Measurements from ENCODE around the gene FAM81B. TPM values are rescaled to one million over a fixed set of nuclear protein-coding genes. Genes with fewer than 3 reads are reported as not detected.

The FAM81B gene
- total and polyA plus RNA-seq, 4 donors: not detected

- Histone ChIP-seq H3K4me3 (ENCODE audit: low read length in 2 of 2) (no peak overlapping the region), H3K27ac (ENCODE audit: low read depth in 1 of 2, low read length in 2 of 2) (no peak overlapping the region), H3K36me3 (ENCODE audit: control insufficient read depth in 1 of 2, insufficient read depth in 2 of 2, low read length in 1 of 2) (no peaks in the 10 kb centered on the region), H3K9me3 (ENCODE audit: control insufficient read depth, low read length) (no peaks in the 10 kb centered on the region), H3K4me1 (ENCODE audit: control insufficient read depth in 1 of 2, insufficient read depth in 2 of 2, low read length in 2 of 2) (no peaks in the 10 kb centered on the region), H3K27me3 (ENCODE audit: control insufficient read depth in 1 of 2, insufficient read depth in 2 of 2, low read length in 1 of 2) (no peaks in the 10 kb centered on the region)
- DNase-seq (no peak), ATAC-seq (ENCODE audit: low FRiP score) (no peak)
- intact Hi-C loops (cut with DNase I): no loop called here
- WGBS, 2 donors: 69 to 74% methylated on average over 8 of the region's 8 CpGs
Measured at GRCh38 chr5:95365302-95366095, 25.7 kb upstream of the FAM81B start.

GRCh38 chr5:95369782-95370181 lies 21.4 kb upstream of the FAM81B start:
- WGBS, 2 donors: 36 to 41% methylated on average over 3 of the region's 3 CpGs
- no peak for ATAC-seq (ENCODE audit: low FRiP score)

GRCh38 chr5:95374061-95374460 lies 17.1 kb upstream of the FAM81B start:
- no peaks in the 10 kb centered on the region for H3K27me3 ChIP-seq (ENCODE audit: control insufficient read depth in 1 of 2, insufficient read depth in 2 of 2, low read length in 1 of 2)
- 77 to 87% methylated on average over 7 of the region's 7 CpGs for WGBS, 2 donors
- intact Hi-C loops (cut with DNase I): no loop called here

More at GRCh38 chr5:95369782-95370181, 21.4 kb upstream of the FAM81B start:
- no peak for DNase-seq
- H3K27me3 ChIP-seq (ENCODE audit: control insufficient read depth in 1 of 2, insufficient read depth in 2 of 2, low read length in 1 of 2): no peaks in the 10 kb centered on the region
- H3K9me3 ChIP-seq (ENCODE audit: control insufficient read depth, low read length): peaks cover 1% of the 10 kb centered on the region
- intact Hi-C loops (cut with DNase I): no loop called here
- no peaks in the 10 kb centered on the region for H3K4me1 ChIP-seq (ENCODE audit: control insufficient read depth in 1 of 2, insufficient read depth in 2 of 2, low read length in 2 of 2)
- H3K4me3 ChIP-seq (ENCODE audit: low read length in 2 of 2): no peak overlapping the region
- no peak overlapping the region for H3K27ac ChIP-seq (ENCODE audit: low read depth in 1 of 2, low read length in 2 of 2)
- no peaks in the 10 kb centered on the region for H3K36me3 ChIP-seq (ENCODE audit: control insufficient read depth in 1 of 2, insufficient read depth in 2 of 2, low read length in 1 of 2)

GRCh38 chr5:95375591-95375990 lies 15.6 kb upstream of the FAM81B start:
- no peak for DNase-seq
- ATAC-seq (ENCODE audit: low FRiP score): no peak
- Histone ChIP-seq H3K4me1 (ENCODE audit: control insufficient read depth in 1 of 2, insufficient read depth in 2 of 2, low read length in 2 of 2) (no peaks in the 10 kb centered on the region), H3K9me3 (ENCODE audit: control insufficient read depth, low read length) (peaks cover 3% of the 10 kb centered on the region), H3K27ac (ENCODE audit: low read depth in 1 of 2, low read length in 2 of 2) (no peak overlapping the region), H3K36me3 (ENCODE audit: control insufficient read depth in 1 of 2, insufficient read depth in 2 of 2, low read length in 1 of 2) (no peaks in the 10 kb centered on the region), H3K4me3 (ENCODE audit: low read length in 2 of 2) (no peak overlapping the region), H3K27me3 (ENCODE audit: control insufficient read depth in 1 of 2, insufficient read depth in 2 of 2, low read length in 1 of 2) (no peaks in the 10 kb centered on the region)
- intact Hi-C loops (cut with DNase I): no loop called here
- WGBS, 2 donors: 51 to 61% methylated on average over 4 of the region's 4 CpGs

More at GRCh38 chr5:95374061-95374460, 17.1 kb upstream of the FAM81B start:
- DNase-seq: no peak
- Histone ChIP-seq H3K4me1 (ENCODE audit: control insufficient read depth in 1 of 2, insufficient read depth in 2 of 2, low read length in 2 of 2) (no peaks in the 10 kb centered on the region), H3K9me3 (ENCODE audit: control insufficient read depth, low read length) (peaks cover 1% of the 10 kb centered on the region), H3K36me3 (ENCODE audit: control insufficient read depth in 1 of 2, insufficient read depth in 2 of 2, low read length in 1 of 2) (no peaks in the 10 kb centered on the region), H3K4me3 (ENCODE audit: low read length in 2 of 2) (no peak overlapping the region), H3K27ac (ENCODE audit: low read depth in 1 of 2, low read length in 2 of 2) (no peak overlapping the region)
- ATAC-seq (ENCODE audit: low FRiP score): no peak

- H3K36me3 ChIP-seq (ENCODE audit: control insufficient read depth in 1 of 2, insufficient read depth in 2 of 2, low read length in 1 of 2): no peaks in the 10 kb centered on the region
- no peaks in the 10 kb centered on the region for H3K27me3 ChIP-seq (ENCODE audit: control insufficient read depth in 1 of 2, insufficient read depth in 2 of 2, low read length in 1 of 2)
- H3K9me3 ChIP-seq (ENCODE audit: control insufficient read depth, low read length): peaks cover 2% of the 10 kb centered on the region
- DNase-seq (no peak), ATAC-seq (ENCODE audit: low FRiP score) (no peak)
- no peaks in the 10 kb centered on the region for H3K4me1 ChIP-seq (ENCODE audit: control insufficient read depth in 1 of 2, insufficient read depth in 2 of 2, low read length in 2 of 2)
- 51 to 54% methylated on average over 2 of the region's 2 CpGs for WGBS, 2 donors
- no peak overlapping the region for H3K27ac ChIP-seq (ENCODE audit: low read depth in 1 of 2, low read length in 2 of 2)
- intact Hi-C loops (cut with DNase I): no loop called here
- no peak overlapping the region for H3K4me3 ChIP-seq (ENCODE audit: low read length in 2 of 2)
Measured at GRCh38 chr5:95379133-95379532, 12.0 kb upstream of the FAM81B start.

- intact Hi-C loops (cut with DNase I): no loop called here
- no peaks in the 10 kb centered on the region for H3K36me3 ChIP-seq (ENCODE audit: control insufficient read depth in 1 of 2, insufficient read depth in 2 of 2, low read length in 1 of 2)
- no peaks in the 10 kb centered on the region for H3K4me1 ChIP-seq (ENCODE audit: control insufficient read depth in 1 of 2, insufficient read depth in 2 of 2, low read length in 2 of 2)
- peaks cover 2% of the 10 kb centered on the region for H3K9me3 ChIP-seq (ENCODE audit: control insufficient read depth, low read length)
- ATAC-seq (ENCODE audit: low FRiP score): no peak
- H3K4me3 ChIP-seq (ENCODE audit: low read length in 2 of 2): no peak overlapping the region
- H3K27ac ChIP-seq (ENCODE audit: low read depth in 1 of 2, low read length in 2 of 2): no peak overlapping the region
- WGBS, 2 donors: 87 to 94% methylated on average over 5 of the region's 5 CpGs
- H3K27me3 ChIP-seq (ENCODE audit: control insufficient read depth in 1 of 2, insufficient read depth in 2 of 2, low read length in 1 of 2): no peaks in the 10 kb centered on the region
- no peak for DNase-seq
Measured at GRCh38 chr5:95380103-95380628, 11.0 kb upstream of the FAM81B start.

GRCh38 chr5:95382801-95383200 lies 8.4 kb upstream of the FAM81B start:
- no peak overlapping the region for H3K4me3 ChIP-seq (ENCODE audit: low read length in 2 of 2)
- H3K4me1 ChIP-seq (ENCODE audit: control insufficient read depth in 1 of 2, insufficient read depth in 2 of 2, low read length in 2 of 2): no peaks in the 10 kb centered on the region
- 58 to 61% methylated on average over 4 of the region's 4 CpGs for WGBS, 2 donors
- DNase-seq (no peak), ATAC-seq (ENCODE audit: low FRiP score) (no peak)
- no peaks in the 10 kb centered on the region for H3K36me3 ChIP-seq (ENCODE audit: control insufficient read depth in 1 of 2, insufficient read depth in 2 of 2, low read length in 1 of 2)
- no peaks in the 10 kb centered on the region for H3K27me3 ChIP-seq (ENCODE audit: control insufficient read depth in 1 of 2, insufficient read depth in 2 of 2, low read length in 1 of 2)
- no peak overlapping the region for H3K27ac ChIP-seq (ENCODE audit: low read depth in 1 of 2, low read length in 2 of 2)
- intact Hi-C loops (cut with DNase I): no loop called here
- peaks cover 2% of the 10 kb centered on the region for H3K9me3 ChIP-seq (ENCODE audit: control insufficient read depth, low read length)

GRCh38 chr5:95384485-95385213 lies 6.5 kb upstream of the FAM81B start:
- peaks cover 2% of the 10 kb centered on the region for H3K9me3 ChIP-seq (ENCODE audit: control insufficient read depth, low read length)
- 71% methylated on average over 5 of the region's 5 CpGs for WGBS, 2 donors
- no peaks in the 10 kb centered on the region for H3K4me1 ChIP-seq (ENCODE audit: control insufficient read depth in 1 of 2, insufficient read depth in 2 of 2, low read length in 2 of 2)
- ATAC-seq (ENCODE audit: low FRiP score) (no peak), DNase-seq (no peak)
- H3K27me3 ChIP-seq (ENCODE audit: control insufficient read depth in 1 of 2, insufficient read depth in 2 of 2, low read length in 1 of 2): no peaks in the 10 kb centered on the region
- H3K27ac ChIP-seq (ENCODE audit: low read depth in 1 of 2, low read length in 2 of 2): no peak overlapping the region
- H3K36me3 ChIP-seq (ENCODE audit: control insufficient read depth in 1 of 2, insufficient read depth in 2 of 2, low read length in 1 of 2): no peaks in the 10 kb centered on the region
- no peak overlapping the region for H3K4me3 ChIP-seq (ENCODE audit: low read length in 2 of 2)
- intact Hi-C loops (cut with DNase I): no loop called here

All from aorta (tissue), 5 donors.